Activated CD4-positive, alpha-beta T cell treated with anti-CD3 and anti-CD28 coated beads, Interleukin-2, amount 50 U/mL, for 4 hours (primary cell): ENCODE results near the gene SVEP1.

Experiments used
- DNase-seq, 2 experiments: peaks; one replicate each; pipeline ENCODE4 v3.0.0-alpha.2; 2020

The SVEP1 gene

DNA sequence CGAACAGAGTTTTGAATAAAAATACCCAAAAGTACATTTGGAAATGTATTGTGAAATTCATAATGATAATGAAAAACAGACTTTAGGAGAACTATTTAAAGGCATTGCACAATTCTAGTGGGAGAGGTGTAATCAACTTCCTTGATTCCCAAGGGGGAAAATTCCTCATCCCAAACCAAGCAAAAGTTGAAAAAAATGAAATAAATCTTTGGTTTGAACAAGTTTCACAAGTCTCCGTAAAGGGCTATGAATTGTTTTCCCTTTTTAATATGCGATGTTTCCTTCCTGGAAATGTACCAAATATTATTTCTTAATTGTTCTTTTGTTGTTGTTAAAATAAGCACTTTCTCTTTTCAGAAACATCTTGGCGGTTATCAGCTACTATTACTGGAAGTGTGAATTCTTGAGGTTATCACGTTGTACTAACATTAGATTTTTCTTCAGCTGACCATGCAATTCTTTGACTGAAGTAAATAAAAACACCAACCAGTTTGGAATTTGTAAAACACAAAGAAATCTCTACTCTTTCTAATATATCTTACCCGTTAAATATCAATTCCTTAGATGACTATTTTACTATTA lies 59.3 kb downstream of the SVEP1 start:
- no peak for DNase-seq

GRCh38 chr9:110517483-110517882 lies 62.1 kb downstream of the SVEP1 start:
- DNase-seq: no peak

GRCh38 chr9:110514897-110515296 lies 64.6 kb downstream of the SVEP1 start:
- DNase-seq: no peak

GRCh38 chr9:110512817-110513216 lies 66.7 kb downstream of the SVEP1 start:
- DNase-seq: no peak

GRCh38 chr9:110509792-110510191 lies 69.7 kb downstream of the SVEP1 start:
- no peak for DNase-seq

- DNase-seq: no peak
Measured at GRCh38 chr9:110502842-110503241, 76.7 kb downstream of the SVEP1 start.

DNA sequence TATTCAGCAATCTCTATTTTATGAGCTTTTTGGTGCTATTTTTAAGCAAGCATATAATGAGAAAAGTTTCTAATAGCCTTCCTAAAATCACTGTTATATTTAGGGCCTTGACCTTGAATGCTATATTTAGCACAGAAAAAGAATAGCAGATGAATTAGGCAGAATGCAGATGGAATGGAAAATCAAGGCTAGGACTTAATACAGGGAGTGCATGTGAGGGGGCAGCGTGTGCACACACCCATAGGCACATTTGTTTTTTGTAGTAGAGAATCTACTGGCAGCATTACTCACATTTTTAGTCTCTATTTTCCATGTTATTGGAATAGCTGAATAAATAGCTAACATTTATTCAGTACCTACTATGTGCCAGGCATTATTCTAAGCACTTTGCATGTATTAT lies 79.9 kb downstream of the SVEP1 start:
- no peak for DNase-seq

GRCh38 chr9:110487196-110487595 lies 92.3 kb downstream of the SVEP1 start:
- DNase-seq: no peak

DNA sequence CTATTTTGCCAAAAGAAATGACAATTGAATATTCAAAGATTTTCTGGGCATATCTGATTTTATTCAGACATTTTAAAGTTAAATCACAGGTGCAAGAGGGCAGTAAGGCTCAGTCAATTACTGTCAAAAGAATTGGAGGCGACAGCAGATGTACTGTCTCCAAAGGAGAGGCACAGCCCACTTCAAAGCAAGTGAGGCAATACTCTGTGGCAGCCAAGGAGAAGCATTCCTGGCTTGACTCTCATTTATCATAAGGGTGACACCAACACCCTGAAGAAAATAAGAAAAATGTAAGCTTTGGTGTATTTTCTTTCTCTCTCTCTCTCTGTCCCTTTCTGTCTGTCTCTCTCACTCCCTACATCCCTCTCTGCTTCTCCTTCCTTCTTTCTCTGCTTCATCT lies 93.3 kb downstream of the SVEP1 start:
- no peak for DNase-seq

DNA sequence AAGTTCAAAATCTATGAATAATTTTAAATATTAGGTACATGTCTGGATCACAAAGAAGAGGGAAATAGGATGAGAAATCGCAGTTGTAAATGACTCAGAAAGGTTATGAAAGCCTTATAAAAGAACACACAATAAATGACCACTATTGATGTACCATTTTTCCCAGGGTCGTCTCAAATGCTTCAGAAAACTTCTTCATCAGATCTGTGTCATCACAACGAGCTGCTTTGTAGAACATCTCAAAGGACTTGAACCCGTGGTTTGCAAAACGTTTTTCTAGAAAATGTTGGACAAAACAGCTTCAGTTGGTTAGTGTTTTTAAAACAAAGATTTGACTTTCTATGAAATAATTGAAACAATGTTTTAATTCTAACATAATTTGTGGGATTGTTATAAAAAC lies 100.1 kb downstream of the SVEP1 start:
- DNase-seq: no peak

DNA sequence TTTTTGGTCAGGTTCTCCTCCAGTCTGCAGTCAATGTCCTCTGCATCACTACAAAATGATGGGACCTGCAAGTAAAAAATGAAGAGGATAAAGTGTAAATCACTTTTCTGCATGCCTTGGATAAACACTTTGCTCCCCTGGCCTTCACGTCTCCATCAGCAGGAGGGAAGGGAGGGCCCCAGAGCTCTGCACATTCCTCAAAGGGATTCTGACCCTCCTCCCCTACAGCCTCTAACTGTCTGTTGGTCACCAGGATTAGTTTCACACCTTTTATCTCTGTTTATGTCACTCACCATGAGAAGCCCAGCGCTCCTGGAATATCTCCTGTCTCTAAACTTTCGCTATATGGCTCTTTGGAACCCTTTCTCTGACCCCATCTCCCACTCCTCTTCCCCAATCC lies 103.3 kb downstream of the SVEP1 start:
- DNase-seq: no peak

GRCh38 chr9:110472111-110472510 lies 107.4 kb downstream of the SVEP1 start:
- no peak for DNase-seq

DNA sequence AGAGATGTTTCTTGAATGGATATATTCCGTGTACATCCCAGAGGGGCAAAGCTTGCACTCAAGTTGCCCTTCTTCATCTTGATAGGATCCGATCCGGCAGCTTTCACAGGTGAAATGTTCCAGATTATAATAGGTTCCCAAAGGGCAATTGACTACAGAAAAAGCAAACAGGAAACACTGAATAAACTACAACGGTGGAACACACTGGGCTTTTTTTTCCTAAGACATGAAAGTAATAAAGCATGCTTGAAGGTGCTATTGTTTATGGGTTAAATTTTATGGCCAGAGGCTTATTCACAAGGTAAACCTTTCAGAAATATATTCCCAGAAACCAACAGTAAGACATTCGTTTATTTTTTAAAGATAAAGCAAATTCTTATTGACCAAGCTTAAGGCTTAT lies 110.6 kb downstream of the SVEP1 start:
- no peak for DNase-seq

DNA sequence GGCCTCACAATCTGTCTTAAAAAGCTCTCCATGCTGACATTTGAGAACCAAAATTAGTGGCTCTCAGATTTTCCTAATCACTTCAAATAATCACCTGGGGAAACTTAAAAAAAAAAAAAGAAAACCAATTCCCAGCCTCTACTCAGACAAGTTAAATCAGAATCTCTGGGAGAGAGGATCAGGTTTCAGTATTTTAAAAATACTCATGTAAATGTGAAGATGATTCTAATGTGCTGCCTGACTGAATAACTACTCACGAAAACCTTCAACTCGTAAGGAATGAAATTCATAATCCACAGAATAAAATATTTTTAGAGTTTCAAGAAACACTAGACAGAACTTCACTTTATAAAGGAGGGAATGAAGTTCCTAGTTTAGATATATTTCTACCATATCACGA lies 114.4 kb downstream of the SVEP1 start:
- DNase-seq: no peak

- DNase-seq: no peak
Measured at GRCh38 chr9:110464321-110464720, 115.2 kb downstream of the SVEP1 start.

GRCh38 chr9:110463499-110463898 lies 116.0 kb downstream of the SVEP1 start:
- DNase-seq: no peak

DNA sequence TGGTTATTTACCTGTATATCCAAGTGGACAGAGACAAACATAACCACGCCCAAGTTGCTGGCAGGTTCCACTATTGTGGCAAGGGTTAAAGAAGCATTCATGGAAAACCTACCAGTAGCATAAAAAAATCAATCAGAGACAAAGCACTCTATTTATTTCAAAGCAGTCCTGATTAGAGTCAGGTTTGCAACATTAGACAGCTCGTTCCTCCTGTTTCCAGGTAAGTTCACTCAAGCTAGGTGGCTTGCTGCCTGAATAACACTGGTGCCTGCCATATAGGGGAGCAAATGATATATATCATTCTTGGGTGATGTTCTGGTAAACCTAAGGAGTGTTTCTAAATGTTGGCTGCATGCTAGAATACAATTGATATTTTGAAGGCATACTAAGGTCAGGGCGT lies 122.3 kb downstream of the SVEP1 start:
- no peak for DNase-seq

- no peak for DNase-seq
Measured at GRCh38 chr9:110456681-110457080, 122.9 kb downstream of the SVEP1 start.

DNA sequence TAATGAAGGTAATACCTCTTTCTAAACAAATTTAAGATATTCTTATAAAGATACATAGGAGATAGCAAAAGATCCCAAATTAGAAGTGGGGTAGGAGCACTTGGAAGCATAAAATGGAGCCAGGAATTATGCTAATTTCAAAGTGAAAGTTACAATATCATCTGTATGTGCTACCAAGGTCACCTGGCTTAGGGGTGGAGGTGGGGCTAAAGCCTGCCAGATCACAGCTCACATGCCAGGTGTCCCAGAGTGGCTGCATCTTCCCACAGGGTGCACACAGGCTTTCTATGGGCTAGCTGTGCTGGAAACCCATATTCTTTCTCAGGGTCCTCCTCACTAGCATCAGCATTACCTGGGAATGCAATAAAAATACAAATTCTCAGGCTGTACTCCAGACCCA lies 123.7 kb downstream of the SVEP1 start:
- no peak for DNase-seq

DNA sequence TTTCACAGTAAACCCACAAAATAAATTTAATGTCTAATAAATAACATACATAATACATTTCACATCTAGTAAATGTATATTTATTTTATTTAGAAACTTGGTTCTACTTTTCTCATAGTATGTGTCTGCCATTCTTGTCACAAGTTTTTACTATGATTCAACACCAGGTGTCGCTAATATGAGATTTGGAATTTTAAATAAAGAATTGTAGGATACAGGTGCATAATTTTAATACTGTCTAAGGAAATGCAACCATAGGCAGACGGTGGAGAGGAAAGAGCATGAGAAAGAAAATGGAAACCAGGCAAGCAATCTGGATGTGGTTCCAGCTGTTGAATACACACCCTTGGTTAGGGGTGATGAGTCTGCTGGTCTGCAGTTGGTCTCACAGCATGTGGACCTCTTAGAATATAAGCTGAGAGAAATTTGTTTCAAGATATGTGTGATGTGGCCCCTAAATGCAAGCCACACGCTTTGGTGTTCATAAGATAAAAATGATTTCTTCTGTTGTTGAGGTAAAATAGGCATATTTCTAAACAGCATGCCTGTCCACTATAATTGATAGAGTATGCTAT lies 127.2 kb downstream of the SVEP1 start:
- DNase-seq: no peak

DNA sequence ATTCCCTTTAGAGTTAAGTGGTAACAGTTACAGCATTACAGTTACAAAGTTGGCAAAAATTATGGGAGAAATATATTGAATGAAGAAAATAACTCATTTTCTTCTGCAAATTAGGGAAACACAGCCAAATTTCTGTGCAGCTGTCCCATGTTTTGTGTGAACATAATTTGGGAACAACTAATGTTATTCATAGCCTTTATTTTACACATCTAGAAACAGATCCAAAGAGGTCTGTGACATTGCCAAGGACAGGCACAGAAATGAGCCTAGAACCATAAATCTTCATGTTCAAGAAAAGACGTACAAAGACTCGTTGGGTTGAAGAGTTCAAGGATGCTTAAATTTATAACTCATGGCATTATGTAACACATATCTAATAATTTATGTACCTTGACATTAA lies 127.8 kb downstream of the SVEP1 start:
- DNase-seq: no peak

GRCh38 chr9:110447476-110447875 lies 132.1 kb downstream of the SVEP1 start:
- no peak for DNase-seq

DNA sequence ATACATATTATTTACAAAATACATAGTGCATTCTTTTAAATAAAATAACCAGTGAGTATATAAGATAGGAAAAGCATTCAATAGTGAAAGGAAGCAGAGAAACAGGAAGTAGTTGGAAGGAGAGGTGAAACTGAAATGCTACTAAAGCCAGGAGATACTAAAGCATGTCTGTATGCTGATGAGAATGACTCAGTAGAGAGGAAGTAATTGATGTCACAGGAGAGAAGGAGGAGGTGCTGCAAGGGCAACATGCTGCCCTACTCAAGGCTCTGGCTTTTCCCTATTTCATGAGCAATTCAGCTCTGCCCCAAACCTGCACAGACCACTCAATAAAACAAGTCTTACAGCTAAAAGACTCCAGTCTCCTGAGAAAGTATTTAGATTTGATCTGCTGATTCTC lies 133.4 kb downstream of the SVEP1 start:
- DNase-seq: no peak

DNA sequence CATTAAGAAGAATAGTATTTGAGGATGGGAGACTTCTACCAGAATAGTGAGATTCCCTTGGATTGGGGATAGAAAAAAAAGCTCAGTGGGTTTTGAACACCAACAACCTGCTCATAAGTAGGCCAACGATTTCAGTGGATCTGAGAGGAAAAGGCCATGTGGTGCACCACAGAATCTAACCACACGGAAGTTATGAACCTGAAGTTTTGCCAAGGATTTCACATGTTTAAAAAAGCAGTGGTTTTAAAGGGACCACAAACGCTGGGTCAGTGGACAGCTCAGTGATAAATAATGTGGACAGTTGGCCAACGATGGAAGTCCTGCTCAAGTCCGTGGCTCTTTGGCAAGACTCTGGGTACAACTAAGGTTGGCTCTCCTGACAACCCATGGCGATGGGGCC lies 134.6 kb downstream of the SVEP1 start:
- DNase-seq: no peak

GRCh38 chr9:110443866-110444220 lies 135.7 kb downstream of the SVEP1 start:
- no peak for DNase-seq
